Activated T-cell treated with anti-CD3 and anti-CD28 coated beads for 1 hour (primary cell): ENCODE results near the gene KTN1.

Source experiments
- DNase-seq: peaks from one replicate; pipeline ENCODE4 v3.0.0-alpha.2; 2020; ENCODE audit warnings: low read depth

The KTN1 gene

DNA sequence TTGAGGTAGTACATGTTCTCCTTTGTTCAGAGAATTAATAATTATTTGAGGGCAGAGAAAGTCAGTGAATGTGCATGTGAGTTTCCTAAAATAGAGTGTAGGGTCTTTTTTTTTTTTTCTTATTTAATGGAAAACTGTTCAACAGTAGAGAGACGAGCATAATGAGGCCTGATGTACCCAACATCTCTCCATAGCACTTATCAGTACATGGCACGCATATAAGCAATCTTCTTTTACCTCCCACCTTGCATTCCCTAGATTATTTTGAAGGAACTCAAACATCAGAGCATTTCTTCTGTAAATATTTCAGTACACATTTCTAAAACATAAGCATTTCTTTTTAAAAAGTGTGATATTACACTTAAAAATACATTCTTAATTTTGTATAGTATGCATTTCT, 87.8 kb downstream of the KTN1 start:
- DNase-seq = no peak

DNA sequence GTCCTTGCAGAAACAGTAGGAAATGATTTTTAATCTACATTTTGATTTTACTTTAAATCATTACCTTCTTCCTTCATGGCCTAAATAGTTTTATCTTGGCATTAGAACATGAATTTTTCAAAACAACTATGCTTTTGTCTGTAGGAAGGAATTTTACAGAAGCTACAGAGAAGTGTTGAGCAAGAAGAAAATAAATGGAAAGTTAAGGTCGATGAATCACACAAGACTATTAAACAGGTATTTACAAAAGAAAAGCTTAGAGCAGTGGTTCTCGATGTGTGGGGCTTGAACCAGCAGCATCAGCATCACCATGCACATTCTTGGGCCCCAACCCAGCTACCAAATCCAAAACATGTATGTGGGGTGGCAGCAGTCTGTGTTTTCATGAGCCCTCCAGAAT, 91.6 kb downstream of the KTN1 start:
- no peak for DNase-seq

DNA sequence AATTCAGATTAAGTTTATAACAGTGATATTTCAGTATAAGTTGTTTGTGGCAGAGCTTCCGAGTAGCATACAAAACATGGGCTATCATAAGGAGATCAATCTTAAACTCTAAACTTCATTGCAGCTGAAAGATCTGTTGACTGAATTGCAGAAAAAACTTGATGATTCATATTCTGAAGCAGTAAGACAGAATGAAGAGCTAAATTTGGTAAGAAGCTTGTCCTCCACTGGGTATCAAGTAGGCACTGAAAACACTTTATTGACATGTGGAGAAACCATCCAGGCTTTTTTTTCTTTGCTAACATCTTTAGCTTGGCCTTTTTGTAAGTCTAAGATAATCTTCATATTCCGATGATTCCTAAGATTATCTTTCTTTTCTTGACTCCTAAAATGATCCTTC, 93.0 kb downstream of the KTN1 start:
- DNase-seq = no peak

DNA sequence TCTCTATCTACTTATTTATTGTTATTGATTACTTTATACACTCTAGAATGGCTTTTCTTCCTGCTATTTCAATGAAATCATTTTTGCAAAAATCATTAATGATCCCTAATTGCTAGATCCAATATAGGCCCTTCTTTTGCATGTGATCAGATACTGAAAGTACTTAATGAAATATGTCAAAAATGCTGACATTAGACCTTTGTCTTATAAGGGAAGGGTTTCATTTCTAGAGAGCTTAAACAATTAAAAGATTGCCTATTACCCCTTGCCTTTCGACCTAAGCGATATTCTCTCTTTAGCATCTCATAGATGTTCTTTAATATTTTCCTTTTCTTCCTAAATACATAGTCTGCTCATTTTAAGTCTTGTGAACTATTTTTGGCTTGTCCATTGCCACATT, 101.1 kb downstream of the KTN1 start:
- DNase-seq = no peak

DNA sequence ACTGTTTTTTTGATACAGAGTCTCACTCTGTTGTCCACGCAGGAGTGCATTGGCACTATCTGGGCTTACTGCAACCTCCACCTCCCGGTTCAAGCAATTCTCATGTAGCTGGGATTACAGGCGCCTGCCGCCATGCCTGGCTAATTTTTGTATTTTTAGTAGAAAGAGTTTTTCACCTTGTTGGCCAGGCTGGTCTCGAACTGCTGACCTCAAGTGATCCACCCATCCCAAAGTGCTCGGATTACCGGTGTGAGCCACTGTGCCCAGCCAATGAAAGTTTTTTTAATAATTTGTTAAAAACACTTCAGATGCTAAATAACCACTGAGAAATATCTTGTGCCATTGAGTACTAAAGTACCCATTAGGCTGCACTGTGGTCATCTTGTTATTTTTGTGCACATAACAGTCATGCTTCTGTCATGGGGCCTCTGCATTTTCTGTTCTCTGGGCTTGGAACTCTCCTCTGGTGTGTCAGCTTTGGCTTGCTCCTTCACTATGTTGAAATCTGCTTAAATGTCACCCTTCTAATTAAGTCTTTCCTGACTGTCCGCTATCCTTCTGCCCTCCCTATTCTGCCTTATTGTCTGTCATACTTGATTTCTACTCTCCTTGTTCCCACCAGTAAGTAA, 105.1 kb downstream of the KTN1 start:
- no peak for DNase-seq

DNA sequence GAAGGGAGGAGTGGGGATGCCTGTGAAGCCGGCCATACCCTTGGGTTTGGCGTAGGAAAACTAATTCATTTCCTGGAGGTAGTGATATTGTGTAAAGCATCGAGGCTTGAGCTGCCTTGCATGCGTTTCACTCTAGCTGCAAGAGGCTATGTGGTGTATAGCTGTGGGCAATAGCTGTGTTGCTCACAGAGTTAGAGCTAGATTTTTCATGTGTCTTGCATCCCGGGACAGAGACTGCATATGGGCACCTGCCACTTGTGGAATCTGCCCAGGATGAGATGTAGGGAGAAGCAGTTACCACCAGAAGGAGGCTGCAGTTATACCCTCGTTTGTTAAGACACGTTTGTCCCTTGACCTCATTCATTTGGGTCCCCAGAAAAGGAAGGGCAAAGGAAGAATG, 106.7 kb downstream of the KTN1 start:
- DNase-seq = no peak

DNA sequence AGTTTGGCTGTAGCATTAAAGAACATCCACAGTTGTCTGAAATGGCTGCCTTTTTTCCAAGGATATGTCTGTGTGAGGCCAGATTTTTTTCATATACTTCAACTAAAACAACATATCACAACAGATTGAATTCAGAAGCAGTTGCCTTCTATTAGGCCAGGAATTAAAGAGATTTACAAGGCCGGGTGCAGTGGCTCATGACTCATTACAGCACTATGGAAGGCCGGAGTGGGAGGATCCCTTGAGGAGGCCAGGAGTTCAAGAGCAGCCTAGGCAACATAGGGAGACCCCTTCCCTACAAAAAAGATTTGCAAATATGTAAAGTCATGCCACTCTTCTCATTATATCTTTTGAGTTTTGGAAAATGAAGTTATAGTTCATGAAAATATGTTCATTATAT, 108.6 kb downstream of the KTN1 start:
- no peak for DNase-seq

DNA sequence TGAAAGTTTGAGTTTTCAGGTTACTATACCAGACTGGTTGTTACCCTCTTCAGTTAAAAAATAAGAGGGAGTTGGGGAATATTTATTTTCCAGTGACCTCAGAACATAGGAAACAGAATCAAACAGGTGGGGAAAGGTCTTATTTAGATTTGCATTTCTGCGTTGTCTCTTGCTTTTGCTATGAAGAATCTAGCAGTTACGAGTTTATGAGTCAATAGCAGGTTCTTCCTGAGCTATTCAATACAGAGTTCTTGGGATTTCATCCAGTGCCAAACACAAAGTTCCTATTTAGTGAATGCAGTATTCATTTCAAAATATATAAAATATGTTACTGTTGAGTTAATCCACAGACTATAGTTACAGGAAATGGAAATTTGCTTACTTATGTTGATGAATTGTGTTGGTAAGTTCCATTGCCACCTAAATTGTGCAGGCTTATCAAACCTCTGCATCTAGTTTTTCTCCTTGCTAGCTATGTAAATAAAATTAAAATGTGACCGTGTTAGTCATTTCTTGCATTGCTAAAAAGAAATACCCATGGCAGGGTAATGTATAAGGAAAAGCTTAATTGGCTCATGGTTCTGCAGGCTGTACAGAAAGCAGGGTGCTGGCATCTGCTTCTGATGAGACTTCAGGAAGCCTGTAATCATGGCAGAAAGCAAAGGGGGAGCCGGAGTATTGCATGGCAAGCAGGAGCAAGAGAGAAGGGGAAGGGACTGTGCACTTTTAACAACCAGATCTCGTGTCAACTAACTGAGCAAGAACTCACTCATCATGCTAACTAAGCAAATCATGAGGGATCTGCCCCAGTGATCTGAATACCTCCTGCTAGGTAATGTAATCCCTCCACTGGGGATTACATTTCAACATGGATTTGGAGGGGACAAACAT, 110.2 kb downstream of the KTN1 start:
- no peak for DNase-seq

DNA sequence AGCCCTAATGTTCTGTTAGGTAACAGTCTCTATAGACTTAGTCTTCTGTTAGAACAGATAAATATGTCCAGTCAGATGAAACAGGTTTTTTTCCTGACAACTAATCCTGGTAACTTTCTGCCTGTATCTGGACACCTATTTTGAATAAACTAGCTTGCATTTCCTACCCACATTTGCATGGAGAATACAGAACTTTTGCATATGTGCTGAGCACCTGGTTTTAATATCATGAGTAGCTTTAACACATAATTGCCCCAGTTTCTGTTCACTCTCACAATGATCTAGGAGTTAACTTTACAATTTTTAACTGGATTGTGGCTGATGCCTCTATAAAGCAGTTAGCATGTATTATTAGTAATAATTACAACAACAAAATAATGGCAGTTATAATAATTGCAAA, 111.7 kb downstream of the KTN1 start:
- DNase-seq = no peak

DNA sequence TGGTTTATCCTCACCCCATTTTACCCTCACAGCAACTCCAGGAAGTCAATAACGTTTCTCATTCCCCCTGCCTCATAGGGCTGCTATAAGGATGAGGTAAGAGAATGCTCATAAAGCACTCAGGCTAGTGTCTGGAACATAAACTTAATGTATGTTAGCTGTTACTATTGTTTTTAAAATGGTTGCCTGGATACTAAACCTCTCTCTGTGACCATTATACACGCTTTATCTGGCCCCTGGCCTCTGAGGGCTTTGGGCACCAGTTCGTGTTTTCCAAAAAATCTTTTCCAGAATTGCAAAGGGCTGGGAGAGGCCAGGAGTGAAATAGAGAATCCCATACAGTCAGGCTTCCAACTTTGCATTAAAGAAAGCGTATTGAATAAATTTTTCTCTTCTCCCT, 113.9 kb downstream of the KTN1 start:
- no peak for DNase-seq

DNA sequence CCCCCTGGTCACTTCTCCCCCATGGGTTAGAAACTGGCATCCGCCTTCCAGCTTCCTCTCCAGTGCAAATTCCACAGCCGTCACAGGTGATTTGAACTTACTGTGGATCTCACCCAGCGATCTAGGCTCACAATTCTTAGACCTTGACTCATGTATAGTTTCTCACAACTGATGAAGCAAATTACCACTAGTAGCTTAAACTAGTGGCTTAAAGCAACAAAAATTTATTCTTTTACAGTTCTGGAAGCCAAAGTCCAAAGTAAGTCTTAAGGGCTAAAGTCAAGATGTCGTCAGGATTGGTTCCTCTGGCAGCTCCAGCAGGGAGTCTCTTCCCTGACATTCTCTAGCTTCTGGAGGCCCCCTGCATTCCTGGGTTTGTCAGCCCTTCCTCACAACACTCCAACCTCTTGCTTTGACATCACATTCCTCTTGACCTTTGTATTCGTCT, 117.4 kb downstream of the KTN1 start:
- DNase-seq = no peak

DNA sequence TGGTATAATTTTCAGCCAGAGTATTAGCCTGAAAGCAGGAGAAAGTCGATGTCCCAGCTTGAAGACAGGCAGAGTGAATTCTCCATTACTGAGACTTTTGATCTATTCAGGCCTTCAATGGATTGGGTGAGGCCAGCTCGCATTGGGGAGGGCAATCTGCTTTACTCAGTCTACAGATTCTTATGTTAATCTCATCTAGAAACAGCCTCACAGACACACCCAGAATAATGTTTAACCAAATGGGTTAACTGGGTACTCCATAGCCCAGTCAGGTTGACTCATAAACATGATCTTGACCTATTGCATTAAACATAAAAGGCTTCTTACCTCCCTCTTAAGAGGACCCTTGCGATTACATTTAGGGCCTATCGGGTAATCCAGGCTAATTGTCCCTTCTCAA, 118.0 kb downstream of the KTN1 start:
- no peak for DNase-seq

DNA sequence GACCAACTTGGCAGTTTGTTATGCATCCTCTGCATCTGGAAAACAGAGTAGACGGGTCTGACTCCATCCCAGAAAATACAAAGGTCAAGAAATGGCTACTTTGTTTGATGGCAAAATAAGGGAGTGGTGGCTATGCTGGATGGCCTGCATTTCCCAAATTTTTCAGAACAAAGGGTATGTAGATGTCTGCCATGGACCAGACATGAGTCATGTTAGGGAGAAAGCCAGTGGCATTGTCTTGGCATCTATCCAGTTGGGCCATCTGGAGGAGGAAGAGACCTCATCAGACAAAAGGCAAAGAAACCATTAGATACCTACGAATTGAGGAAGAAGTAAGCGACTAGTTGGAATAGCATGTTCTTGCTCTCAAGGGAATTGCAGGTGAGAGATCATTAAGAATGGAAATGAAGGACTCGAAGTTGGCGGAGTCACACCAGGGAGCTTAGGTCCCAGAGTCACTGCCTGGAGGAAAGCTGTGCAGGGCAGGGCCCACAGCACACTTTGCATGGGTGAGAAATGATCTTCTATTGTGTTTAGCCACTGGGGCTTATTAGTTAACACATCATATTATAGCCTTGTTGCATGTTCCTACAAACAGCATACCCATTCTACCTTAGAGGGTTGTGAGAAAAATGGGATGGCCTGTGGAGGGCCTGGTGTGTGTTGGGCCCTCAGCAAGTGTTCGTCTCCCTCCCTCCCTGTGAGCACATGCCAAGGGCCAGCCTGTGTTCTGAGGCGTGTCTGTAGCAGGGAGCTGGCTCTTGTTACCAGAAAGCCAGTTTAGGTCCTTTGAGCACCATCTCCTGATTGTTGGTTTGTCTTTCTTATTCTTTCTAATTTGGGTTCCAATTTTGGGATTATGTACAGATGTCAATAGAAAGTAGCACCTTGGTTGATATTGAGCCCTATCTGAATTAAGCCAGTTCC, 119.4 kb downstream of the KTN1 start:
- no peak for DNase-seq

DNA sequence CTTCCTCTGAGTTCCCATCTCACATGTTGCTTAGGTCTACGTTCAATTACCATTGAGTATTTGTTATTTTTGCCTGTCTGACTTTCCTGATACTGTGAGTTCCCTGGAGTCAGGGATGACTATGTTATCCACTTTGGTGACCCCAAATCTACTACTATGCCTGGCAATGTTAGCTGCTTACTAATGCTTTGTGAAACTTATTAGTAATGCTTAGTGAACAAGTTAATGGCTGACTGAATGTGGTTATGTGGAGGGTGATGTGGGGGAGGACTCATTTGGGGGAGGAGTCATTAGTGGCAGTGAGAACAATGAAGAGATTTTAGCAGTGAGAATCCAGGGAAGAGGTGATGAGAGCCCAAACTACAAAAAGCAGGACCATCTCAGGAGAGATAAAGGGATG, 121.6 kb downstream of the KTN1 start:
- no peak for DNase-seq

DNA sequence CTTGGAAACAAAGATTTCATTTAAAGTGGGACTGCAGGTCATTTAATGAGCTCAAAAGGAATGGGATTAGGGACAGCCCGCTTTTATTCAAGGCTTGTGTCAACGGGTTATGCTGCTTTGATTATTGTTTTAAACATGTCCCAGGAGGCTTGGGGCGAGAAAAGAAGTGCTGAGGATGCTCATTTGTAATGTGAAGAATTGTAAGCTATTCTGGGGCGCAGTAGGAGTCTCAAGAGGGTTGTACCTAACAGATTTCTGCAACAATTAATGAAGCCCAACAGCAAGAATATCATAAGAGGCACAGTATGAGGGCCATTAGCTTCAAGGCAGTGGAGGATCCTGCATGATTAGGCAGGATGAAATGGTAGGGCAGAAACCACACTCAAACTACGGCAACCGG, 122.5 kb downstream of the KTN1 start:
- no peak for DNase-seq

DNA sequence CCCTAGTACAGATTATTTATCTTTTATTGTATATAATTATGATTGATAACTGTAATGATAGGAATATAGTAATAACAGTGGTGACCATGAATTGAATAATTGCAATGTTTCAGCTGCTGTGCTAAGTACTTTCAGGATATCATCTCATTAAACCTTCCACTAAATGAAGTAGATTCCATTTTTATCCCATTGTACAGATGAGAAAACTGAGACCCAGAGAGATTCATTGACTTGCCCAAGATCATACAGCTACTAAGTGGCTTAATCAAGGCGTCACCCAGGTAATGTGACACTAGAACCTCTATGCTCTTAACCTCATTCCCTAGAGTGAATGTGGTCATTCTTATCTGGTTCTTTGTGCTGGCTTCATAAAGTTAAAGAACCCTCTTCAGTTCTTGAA, 124.6 kb downstream of the KTN1 start:
- DNase-seq = no peak

DNA sequence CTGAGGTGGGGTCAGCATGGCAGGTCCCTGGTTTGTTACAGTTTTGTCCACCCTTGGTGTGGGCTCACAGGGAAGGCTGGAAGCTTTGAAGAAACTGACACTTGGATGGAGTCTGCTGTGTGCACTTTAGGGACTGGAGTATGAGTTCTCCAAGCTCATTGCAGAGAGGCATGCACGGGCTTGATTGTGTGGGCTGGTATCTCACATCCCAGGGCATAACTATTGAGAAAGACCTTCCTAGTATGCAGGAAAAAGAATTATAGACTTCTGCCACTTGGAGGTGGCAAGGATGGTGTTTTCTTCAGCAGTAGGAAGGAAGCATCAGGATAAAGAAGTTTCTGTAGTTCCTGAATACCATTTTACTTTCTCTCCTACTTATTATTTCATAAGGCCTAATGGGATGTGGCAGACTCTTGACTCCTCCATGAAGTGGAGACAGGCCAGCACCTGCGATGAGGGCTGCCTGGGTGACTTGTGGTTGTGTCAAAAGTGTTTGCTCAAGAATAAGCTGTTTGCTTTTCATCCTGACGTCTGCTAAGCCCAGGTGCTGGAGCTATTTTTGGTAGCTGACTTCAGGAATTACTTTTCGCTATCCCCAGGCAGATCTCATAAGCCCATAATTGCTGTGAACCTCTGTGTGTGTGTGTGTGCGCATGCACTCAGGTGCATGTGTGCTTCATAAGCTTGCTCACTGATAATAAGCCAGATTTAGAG, 125.8 kb downstream of the KTN1 start:
- no peak for DNase-seq

DNA sequence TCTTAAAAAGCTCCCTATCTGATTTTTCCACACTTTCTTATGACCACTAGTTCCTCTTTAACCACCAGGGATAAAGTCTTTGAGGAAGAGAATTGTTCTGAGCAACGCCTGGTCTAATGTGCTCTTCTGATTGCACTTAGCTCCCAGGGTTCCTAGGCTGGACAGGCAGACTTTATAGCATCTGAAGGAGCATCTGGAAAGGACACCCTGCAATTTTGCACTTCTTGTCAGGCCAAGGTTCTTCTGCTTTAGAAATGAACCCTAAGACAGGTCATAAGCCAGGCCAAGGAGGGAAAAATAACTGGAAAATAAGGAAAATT, 126.3 kb downstream of the KTN1 start:
- DNase-seq = no peak

DNA sequence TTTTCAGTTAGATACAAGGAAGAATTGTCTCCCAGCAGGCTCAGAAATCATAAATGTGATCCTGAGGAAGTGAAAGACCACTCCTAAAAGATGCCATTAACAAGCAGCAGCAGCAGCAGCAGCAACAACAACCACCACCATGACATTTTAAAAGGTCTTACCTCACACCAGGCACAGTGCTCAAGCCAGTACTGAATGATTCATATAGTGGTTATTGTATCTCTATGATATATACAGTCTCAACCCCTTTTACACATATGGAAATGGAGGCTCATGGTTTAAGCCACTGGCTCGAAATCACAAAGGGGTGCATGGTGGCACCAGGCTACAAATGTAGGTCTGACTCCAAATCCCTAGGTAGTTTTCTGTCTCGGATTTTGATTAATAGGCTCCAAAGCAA, 126.9 kb downstream of the KTN1 start:
- DNase-seq = no peak

DNA sequence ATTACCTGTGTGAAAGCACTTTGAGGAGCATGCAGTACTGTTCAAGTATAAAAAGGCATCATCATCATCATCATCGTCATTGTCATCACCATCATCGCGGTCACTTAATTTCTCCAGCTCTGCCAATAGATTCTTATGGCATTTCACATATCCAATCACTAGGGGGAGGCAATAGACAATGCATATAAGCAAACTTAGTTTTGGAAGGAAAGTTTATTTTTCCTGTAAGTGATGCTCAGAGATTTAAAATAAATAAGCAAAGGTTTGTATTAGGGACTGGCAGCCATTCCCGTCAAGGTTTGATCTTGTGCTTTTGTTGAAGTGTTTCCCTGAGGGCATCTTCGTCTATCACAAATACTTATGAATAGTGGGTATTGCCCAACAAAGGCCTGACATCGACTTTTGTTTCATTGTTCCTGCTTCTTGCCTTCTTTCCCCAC, 127.4 kb downstream of the KTN1 start:
- no peak for DNase-seq

DNA sequence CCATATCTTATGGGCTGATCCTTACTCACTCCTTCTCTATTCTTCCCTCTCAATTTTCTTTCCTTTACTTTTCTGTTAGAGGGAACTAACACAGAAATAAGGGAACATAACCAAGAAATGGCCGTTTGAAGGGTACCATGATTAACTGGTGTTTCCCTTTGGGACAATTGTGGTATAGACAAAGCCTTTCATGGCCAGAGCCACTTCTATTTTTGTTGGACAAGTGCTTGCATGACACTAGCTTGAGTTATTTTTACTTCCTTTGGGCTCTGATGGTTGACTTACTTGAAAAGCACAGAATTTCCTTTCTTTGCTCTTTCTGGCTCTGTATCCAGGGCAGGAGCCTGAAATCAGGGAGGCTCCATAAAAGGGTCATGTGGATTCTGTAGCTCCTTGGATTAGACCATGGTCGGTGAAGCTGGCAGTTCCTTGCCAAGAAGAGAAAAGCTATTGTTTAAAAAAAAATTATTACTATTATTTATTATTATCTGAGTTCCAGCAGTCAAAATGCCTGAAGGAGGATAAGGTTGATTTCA, 130.6 kb downstream of the KTN1 start:
- no peak for DNase-seq
